Upper lobe of left lung (tissue), 4 donors: Measurements from ENCODE around the gene LBR.

Source experiments
- CTCF ChIP-seq, 6 experiments: fragments of 450-650 bp in 4 of 6; fragments of 200-600 bp in 2 of 6; sonication (generic) in 2 of 6; IDR thresholded peaks; one replicate each; pipeline ENCODE4 v1.5.1; 2016 to 2019; ENCODE audit warnings: antibody characterized with exemption in 6 of 6
- EP300 ChIP-seq, 4 donors: sonication (generic); formaldehyde crosslinking; IDR thresholded peaks; one replicate each; pipeline ENCODE4 v1.5.1; 2017; ENCODE audit warnings: antibody characterized with exemption in 4 of 4, control low read depth in 2 of 4

- no peak for TF ChIP-seq CTCF (IDR thresholded peaks at IDR 0.05)
- no peak for TF ChIP-seq EP300 (IDR thresholded peaks at IDR 0.05)
Measured at GRCh38 chr1:225460021-225460736, 32.3 kb upstream of the LBR start.
